Peyer's patch (tissue), 4 donors: ENCODE measurements around the gene TBATA.

Source experiments
- POLR2A ChIP-seq, 2 donors: fragments of 450-650 bp; IDR thresholded peaks; one replicate each; pipeline ENCODE4 v1.5.1; 2017; ENCODE audit warnings: antibody characterized with exemption in 2 of 2, mild to moderate bottlenecking in 2 of 2, moderate library complexity in 2 of 2
- TF ChIP-seq, protein P1 (sequence below), 6 experiments: fragments of 450-650 bp in 4 of 6; fragments of 200-600 bp in 2 of 6; sonication (generic) in 1 of 6; IDR thresholded peaks; one replicate each; pipeline ENCODE4 v1.5.1; 2017 to 2019; ENCODE audit warnings: antibody characterized with exemption in 6 of 6, mild to moderate bottlenecking in 3 of 6, moderate library complexity in 1 of 6

DNA sequence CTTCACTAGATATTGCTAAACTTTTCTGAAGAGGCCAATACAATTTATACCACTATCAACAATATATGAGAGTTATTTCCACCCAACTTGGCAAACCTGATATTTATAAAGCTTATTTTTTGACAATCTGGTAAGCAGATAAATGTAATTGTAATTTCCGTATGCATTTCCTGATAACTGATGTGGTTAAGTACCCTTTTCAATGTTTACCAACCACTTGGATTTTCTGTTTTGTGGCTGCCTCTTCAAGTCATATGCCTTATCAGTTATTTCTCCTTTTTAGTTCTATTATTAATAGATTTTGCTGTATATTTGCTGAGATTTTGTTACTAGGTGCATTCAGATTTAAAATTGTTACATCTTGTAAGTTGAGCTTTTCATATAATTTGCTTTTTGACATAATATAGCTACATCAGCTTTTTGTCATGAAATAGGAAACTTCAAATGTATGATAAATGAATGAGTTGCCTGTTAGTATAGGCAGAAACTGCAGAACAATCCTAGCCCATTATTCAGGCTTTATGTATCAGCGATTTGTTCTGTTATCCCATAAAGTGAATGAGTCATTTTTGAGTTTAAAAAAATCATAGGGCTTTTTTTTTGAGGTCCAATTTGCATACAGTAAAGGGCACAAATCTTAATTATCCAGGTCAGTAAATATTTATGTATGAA, 42.0 kb upstream of the TBATA start:
- TF ChIP-seq POLR2A (IDR thresholded peaks at IDR 0.05): no peak
- TF ChIP-seq, protein P1, sequence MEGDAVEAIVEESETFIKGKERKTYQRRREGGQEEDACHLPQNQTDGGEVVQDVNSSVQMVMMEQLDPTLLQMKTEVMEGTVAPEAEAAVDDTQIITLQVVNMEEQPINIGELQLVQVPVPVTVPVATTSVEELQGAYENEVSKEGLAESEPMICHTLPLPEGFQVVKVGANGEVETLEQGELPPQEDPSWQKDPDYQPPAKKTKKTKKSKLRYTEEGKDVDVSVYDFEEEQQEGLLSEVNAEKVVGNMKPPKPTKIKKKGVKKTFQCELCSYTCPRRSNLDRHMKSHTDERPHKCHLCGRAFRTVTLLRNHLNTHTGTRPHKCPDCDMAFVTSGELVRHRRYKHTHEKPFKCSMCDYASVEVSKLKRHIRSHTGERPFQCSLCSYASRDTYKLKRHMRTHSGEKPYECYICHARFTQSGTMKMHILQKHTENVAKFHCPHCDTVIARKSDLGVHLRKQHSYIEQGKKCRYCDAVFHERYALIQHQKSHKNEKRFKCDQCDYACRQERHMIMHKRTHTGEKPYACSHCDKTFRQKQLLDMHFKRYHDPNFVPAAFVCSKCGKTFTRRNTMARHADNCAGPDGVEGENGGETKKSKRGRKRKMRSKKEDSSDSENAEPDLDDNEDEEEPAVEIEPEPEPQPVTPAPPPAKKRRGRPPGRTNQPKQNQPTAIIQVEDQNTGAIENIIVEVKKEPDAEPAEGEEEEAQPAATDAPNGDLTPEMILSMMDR (IDR thresholded peaks at IDR 0.05): no peak
